Parathyroid adenoma (tissue), 2 donors: ENCODE results near the gene SLC27A6.
"Not testable (repeated sequence)": the region's sequence is repeated elsewhere in the genome, so short reads cannot be mapped to it uniquely, and the experiment has no call there.

Source experiments
- H2AFZ ChIP-seq: fragments of 300-600 bp; sonication (generic); one replicate; pipeline ENCODE4 v1.7.0; 2017; ENCODE audit warnings: antibody characterized with exemption, mild to moderate bottlenecking
- H3K27ac ChIP-seq: fragments of 300-600 bp; sonication (generic); one replicate; pipeline ENCODE4 v1.7.0; 2017
- H3K27me3 ChIP-seq: fragments of 300-600 bp; sonication (generic); one replicate; pipeline ENCODE4 v1.7.0; 2017; ENCODE audit warnings: low read length; ENCODE audit not compliant: control insufficient read depth, insufficient read depth
- H3K36me3 ChIP-seq: fragments of 300-600 bp; sonication (generic); one replicate; pipeline ENCODE4 v1.7.0; 2017; ENCODE audit warnings: low read length; ENCODE audit not compliant: control insufficient read depth, insufficient read depth
- H3K4me1 ChIP-seq: fragments of 300-600 bp; sonication (generic); one replicate; pipeline ENCODE4 v1.7.0; 2017; ENCODE audit warnings: control low read depth
- H3K4me2 ChIP-seq: fragments of 300-600 bp; sonication (generic); one replicate; pipeline ENCODE4 v1.7.0; 2017; ENCODE audit warnings: low read length
- H3K4me3 ChIP-seq: fragments of 300-600 bp; sonication (generic); one replicate; pipeline ENCODE4 v1.7.0; 2017; ENCODE audit warnings: low read depth, low read length
- H3K79me2 ChIP-seq: fragments of 300-600 bp; sonication (generic); one replicate; pipeline ENCODE4 v1.7.0; 2017; ENCODE audit warnings: control low read depth
- H3K9ac ChIP-seq: fragments of 300-600 bp; sonication (generic); one replicate; pipeline ENCODE4 v1.7.0; 2017; ENCODE audit warnings: mild to moderate bottlenecking
- H3K9me3 ChIP-seq: fragments of 300-600 bp; sonication (generic); one replicate; pipeline ENCODE4 v1.7.0; 2017; ENCODE audit warnings: low read length; ENCODE audit not compliant: control insufficient read depth
- TF ChIP-seq, protein P1 (sequence below): fragments of 300-600 bp; sonication (generic); IDR thresholded peaks from one replicate; pipeline ENCODE4 v1.7.0; 2017; ENCODE audit warnings: antibody characterized with exemption, mild to moderate bottlenecking
- donor health status: primary hyperparathyroidism.

Gene SLC27A6

DNA sequence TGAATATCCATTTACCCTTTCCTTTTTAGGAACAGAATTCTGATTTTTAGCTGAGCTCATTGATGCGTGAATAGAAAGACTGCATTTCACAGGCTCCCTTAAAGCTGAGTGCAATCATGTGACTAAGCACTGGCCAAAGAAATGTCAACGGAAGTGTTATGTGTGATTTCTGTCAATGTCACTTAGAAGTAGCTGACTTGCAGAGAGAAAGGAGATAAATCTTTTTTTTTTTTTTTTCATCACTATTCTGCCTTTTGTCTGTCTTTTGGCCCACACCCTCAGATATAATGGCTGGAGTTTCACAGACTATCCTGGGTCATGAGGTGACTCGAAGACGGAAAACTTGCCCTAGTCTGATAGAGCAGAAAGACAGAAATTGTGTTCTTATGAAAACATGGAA lies 39.3 kb upstream of the SLC27A6 start:
- Histone ChIP-seq H3K36me3 (no peaks in the 10 kb centered on the region), H3K4me1 (no peaks in the 10 kb centered on the region), H3K4me3 (no peak overlapping the region), H2AFZ (no peak overlapping the region), H3K27me3 (no peaks in the 10 kb centered on the region), H3K9ac (no peak overlapping the region), H3K4me2 (no peak overlapping the region), H3K79me2 (no peaks in the 10 kb centered on the region), H3K9me3 (no peaks in the 10 kb centered on the region), H3K27ac (no peak overlapping the region)
- TF ChIP-seq, protein P1, sequence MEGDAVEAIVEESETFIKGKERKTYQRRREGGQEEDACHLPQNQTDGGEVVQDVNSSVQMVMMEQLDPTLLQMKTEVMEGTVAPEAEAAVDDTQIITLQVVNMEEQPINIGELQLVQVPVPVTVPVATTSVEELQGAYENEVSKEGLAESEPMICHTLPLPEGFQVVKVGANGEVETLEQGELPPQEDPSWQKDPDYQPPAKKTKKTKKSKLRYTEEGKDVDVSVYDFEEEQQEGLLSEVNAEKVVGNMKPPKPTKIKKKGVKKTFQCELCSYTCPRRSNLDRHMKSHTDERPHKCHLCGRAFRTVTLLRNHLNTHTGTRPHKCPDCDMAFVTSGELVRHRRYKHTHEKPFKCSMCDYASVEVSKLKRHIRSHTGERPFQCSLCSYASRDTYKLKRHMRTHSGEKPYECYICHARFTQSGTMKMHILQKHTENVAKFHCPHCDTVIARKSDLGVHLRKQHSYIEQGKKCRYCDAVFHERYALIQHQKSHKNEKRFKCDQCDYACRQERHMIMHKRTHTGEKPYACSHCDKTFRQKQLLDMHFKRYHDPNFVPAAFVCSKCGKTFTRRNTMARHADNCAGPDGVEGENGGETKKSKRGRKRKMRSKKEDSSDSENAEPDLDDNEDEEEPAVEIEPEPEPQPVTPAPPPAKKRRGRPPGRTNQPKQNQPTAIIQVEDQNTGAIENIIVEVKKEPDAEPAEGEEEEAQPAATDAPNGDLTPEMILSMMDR: no peak

DNA sequence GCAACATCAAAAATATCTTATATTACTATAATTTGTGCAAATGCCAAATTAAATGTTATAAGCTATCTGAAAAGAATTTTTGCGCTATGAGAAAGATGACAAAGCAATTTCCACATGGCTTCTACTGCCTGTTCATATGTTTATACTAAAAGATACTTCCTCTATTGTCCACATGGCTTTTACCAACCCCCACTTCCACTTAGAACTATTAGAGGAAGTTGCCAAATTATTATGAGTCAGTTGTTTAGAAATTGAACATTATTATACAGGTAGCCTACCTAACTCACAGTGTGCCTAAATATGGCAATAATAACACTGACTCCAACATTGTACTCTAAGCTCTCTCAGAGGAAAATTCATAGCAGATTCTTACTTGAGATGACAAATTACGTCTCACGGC lies 37.6 kb upstream of the SLC27A6 start:
- H3K79me2 ChIP-seq: no peaks in the 10 kb centered on the region
- no peak overlapping the region for H3K4me2 ChIP-seq
- H3K27me3 ChIP-seq: no peaks in the 10 kb centered on the region
- H3K9me3 ChIP-seq: no peaks in the 10 kb centered on the region
- no peak overlapping the region for H2AFZ ChIP-seq
- TF ChIP-seq, protein P1: no peak
- H3K27ac ChIP-seq: no peak overlapping the region
- no peak overlapping the region for H3K9ac ChIP-seq
- no peaks in the 10 kb centered on the region for H3K4me1 ChIP-seq
- H3K4me3 ChIP-seq: no peak overlapping the region
- H3K36me3 ChIP-seq: no peaks in the 10 kb centered on the region

DNA sequence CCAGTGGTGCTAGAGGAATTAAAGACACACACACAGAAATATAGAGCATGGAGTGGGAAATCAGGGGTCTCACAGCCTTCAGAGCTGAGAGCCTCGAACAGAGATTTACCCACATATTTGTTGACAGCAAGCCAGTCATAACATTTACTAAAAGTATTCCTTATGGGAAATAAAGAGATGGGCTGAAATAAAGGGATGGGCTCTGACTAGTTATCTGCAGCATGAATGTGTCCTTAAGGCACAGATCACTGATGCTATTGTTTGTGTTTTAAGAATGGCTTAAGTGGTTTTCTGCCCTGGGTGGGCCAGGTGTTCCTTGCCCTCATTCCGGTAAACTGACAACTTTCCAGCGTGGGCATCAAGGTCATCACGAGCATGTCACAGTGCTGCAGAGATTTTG lies 33.1 kb upstream of the SLC27A6 start:
- not testable (repeated sequence) for H3K4me2 ChIP-seq, H3K27me3 ChIP-seq, H3K27ac ChIP-seq, H3K4me1 ChIP-seq, H3K9ac ChIP-seq, H3K4me3 ChIP-seq, H2AFZ ChIP-seq, H3K36me3 ChIP-seq, H3K79me2 ChIP-seq, H3K9me3 ChIP-seq

DNA sequence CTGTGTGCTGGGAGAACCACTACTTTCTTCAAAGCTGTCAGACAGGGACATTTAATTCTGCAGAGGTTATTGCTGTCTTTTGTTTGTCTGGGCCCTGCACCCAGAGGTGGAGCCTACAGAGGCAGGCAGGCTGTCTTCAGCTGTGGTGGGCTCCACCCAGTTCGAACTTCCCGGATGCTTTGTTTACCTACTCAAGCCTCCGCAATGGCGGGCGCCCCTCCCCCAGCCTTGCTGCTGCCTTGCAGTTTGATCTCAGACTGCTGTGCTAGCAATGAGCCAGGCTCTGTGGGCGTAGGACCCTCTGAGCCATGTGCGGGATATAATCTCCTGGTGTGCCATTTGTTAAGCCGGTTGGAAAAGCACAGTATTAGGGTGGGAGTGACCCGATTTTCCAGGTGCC lies 22.2 kb upstream of the SLC27A6 start:
- not testable (repeated sequence) for H3K27ac ChIP-seq, H3K79me2 ChIP-seq, H3K4me2 ChIP-seq, H3K27me3 ChIP-seq, H3K4me3 ChIP-seq, H3K4me1 ChIP-seq, H2AFZ ChIP-seq, H3K36me3 ChIP-seq, H3K9ac ChIP-seq, H3K9me3 ChIP-seq

DNA sequence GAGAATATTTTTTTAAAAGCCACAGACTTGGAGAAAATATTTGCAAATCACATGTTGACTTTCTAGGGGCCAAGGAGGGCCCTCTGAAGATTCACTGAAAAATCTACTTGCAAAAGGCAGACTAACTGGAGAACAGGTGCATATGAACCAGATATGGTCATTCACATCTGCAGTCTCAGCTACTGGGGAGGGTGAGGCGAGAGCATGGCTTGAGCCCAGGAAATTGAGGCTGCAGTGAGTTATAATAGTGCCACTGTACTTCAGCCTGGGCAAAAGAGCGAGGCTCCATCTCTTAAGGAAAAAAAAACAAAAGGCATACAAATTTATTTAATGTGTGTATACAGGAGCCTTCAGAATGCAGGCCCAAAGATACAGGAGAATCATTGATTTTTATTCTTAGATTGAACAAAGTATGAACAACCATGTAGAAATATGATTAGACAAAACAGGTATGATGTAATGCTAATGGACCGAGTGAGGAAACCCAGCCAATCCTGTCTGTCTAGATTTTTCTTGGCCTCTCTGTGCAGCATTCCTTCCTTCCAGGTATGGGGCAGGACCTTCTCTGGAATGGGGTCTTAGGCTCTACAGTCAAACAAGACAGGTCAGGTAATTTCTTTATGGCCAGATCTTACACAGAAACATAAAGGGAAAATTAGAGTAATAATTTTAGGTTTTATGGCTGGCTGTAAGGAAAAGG lies 15.3 kb upstream of the SLC27A6 start:
- Histone ChIP-seq H2AFZ (no peak overlapping the region), H3K4me3 (no peak overlapping the region), H3K79me2 (no peaks in the 10 kb centered on the region), H3K4me1 (no peaks in the 10 kb centered on the region), H3K36me3 (no peaks in the 10 kb centered on the region), H3K9me3 (no peaks in the 10 kb centered on the region), H3K27me3 (no peaks in the 10 kb centered on the region), H3K4me2 (no peak overlapping the region), H3K9ac (no peak overlapping the region), H3K27ac (no peak overlapping the region)
- TF ChIP-seq, protein P1: no peak

DNA sequence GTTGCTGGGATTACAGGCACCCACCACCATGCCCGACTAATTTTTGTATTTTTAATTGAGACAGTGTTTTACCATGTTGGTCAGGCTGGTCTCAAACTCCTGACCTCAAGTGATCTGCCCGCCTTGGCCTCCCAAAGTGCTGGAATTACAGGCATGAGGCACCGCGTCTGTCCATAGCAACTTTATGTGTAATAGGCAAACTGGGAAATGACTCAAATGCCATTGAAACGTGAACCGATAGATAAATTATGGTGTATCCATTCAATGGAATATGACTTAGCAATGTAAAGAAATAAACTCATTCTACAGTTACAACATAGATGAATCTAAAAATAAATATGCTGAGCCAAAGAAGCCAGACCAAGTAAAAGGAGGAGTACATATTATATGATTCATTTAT lies 14.0 kb upstream of the SLC27A6 start:
- H3K4me3 ChIP-seq, H3K36me3 ChIP-seq: not testable (repeated sequence)

More for the DNA sequence above, 14.0 kb upstream of the SLC27A6 start:
- H3K4me2 ChIP-seq, H3K4me1 ChIP-seq, H3K79me2 ChIP-seq, H2AFZ ChIP-seq, H3K27ac ChIP-seq, H3K9me3 ChIP-seq, H3K9ac ChIP-seq, H3K27me3 ChIP-seq: not testable (repeated sequence)
